Measurements from ENCODE around the gene CCDC87. TPM values are rescaled to one million over a fixed set of nuclear protein-coding genes. Genes with fewer than 3 reads are reported as not detected.
"Not testable (repeated sequence)": the region's sequence is repeated elsewhere in the genome, so short reads cannot be mapped to it uniquely, and the experiment has no call there.

The CCDC87 gene
- total and polyA plus RNA-seq, 2 experiments from 2014 or later, result 0.53 TPM; not detected in 1

- Histone ChIP-seq H3K4me2 (no peak overlapping the region), H3K4me1 (ENCODE audit: insufficient read depth) (peaks cover 7% of the 10 kb centered on the region), H3K79me2 (no peaks in the 10 kb centered on the region), H4K20me1 (ENCODE audit: insufficient read depth, poor library complexity, severe bottlenecking) (no peaks in the 10 kb centered on the region), H3K9me2 (replicated peaks; ENCODE audit: insufficient read depth) (no peaks in the 10 kb centered on the region), H3K9me3 (ENCODE audit: low read depth) (no peaks in the 10 kb centered on the region), H3K27ac (peak overlapping the region; percentile 61), H2AFZ (no peak overlapping the region), H3K4me3 (no peak overlapping the region), H3K36me3 (replicated peaks; ENCODE audit: insufficient read depth, low read depth) (no peaks in the 10 kb centered on the region), H3K27me3 (no peaks in the 10 kb centered on the region)
- peak; percentile 58 for DNase-seq (ENCODE audit: low spot score)
- TF ChIP-seq CTCF (IDR thresholded peaks at IDR 0.05; ENCODE audit: poor library complexity), result no peak
- TF ChIP-seq EZH2phosphoT487 (IDR thresholded peaks at IDR 0.05; ENCODE audit: low read depth, severe bottlenecking, unreplicated experiment), result no peak
- TF ChIP-seq EZH2 (IDR thresholded peaks at IDR 0.05; ENCODE audit: borderline replicate concordance), result no peak
- 74% methylated on average over 8 of the region's 8 CpGs for WGBS (ENCODE audit: low lambda C conversion rate, missing lambda C conversion rate)
These were observed 14.4 kb upstream of the CCDC87 start for GRCh38 chr11:66607126-66607834.

- H3K4me1 ChIP-seq (ENCODE audit: insufficient read depth); H3K27me3 ChIP-seq; H3K79me2 ChIP-seq; H3K9me2 ChIP-seq (replicated peaks; ENCODE audit: insufficient read depth); H3K36me3 ChIP-seq (replicated peaks; ENCODE audit: insufficient read depth, low read depth); H2AFZ ChIP-seq; H4K20me1 ChIP-seq (ENCODE audit: insufficient read depth, poor library complexity, severe bottlenecking); H3K4me3 ChIP-seq; H3K4me2 ChIP-seq; DNase-seq (ENCODE audit: low spot score); H3K9me3 ChIP-seq (ENCODE audit: low read depth): not testable (repeated sequence)
- H3K27ac ChIP-seq, result peak overlapping the region; percentile 61
- WGBS (ENCODE audit: low lambda C conversion rate, missing lambda C conversion rate), result 92% methylated on average over 3 of the region's 3 CpGs
These were observed 13.7 kb upstream of the CCDC87 start for GRCh38 chr11:66606608-66607007.

- Histone ChIP-seq H3K4me1 (ENCODE audit: insufficient read depth) (peaks cover 10% of the 10 kb centered on the region), H3K4me2 (no peak overlapping the region), H3K9me2 (replicated peaks; ENCODE audit: insufficient read depth) (no peaks in the 10 kb centered on the region), H3K36me3 (replicated peaks; ENCODE audit: insufficient read depth, low read depth) (no peaks in the 10 kb centered on the region), H4K20me1 (ENCODE audit: insufficient read depth, poor library complexity, severe bottlenecking) (no peaks in the 10 kb centered on the region), H3K27me3 (no peaks in the 10 kb centered on the region), H3K27ac (no peak overlapping the region), H3K4me3 (no peak overlapping the region), H3K9me3 (ENCODE audit: low read depth) (no peaks in the 10 kb centered on the region), H2AFZ (no peak overlapping the region), H3K79me2 (no peaks in the 10 kb centered on the region)
- DNase-seq (ENCODE audit: low spot score), result no peak
- TF ChIP-seq EZH2phosphoT487 (IDR thresholded peaks at IDR 0.05; ENCODE audit: low read depth, severe bottlenecking, unreplicated experiment), result no peak
- no peak for TF ChIP-seq CTCF (IDR thresholded peaks at IDR 0.05; ENCODE audit: poor library complexity)
- TF ChIP-seq EZH2 (IDR thresholded peaks at IDR 0.05; ENCODE audit: borderline replicate concordance), result no peak
- 92% methylated on average over 5 of the region's 5 CpGs for WGBS (ENCODE audit: low lambda C conversion rate, missing lambda C conversion rate)
These were observed 11.3 kb upstream of the CCDC87 start for GRCh38 chr11:66604155-66604554.

- Histone ChIP-seq H4K20me1 (ENCODE audit: insufficient read depth, poor library complexity, severe bottlenecking) (no peaks in the 10 kb centered on the region), H3K79me2 (no peaks in the 10 kb centered on the region), H3K9me2 (replicated peaks; ENCODE audit: insufficient read depth) (no peaks in the 10 kb centered on the region), H3K27ac (no peak overlapping the region), H3K9me3 (ENCODE audit: low read depth) (no peaks in the 10 kb centered on the region), H3K27me3 (no peaks in the 10 kb centered on the region), H2AFZ (no peak overlapping the region), H3K4me3 (no peak overlapping the region), H3K4me1 (ENCODE audit: insufficient read depth) (peaks cover 10% of the 10 kb centered on the region), H3K36me3 (replicated peaks; ENCODE audit: insufficient read depth, low read depth) (no peaks in the 10 kb centered on the region), H3K4me2 (no peak overlapping the region)
- no peak for TF ChIP-seq EZH2 (IDR thresholded peaks at IDR 0.05; ENCODE audit: borderline replicate concordance)
- no peak for TF ChIP-seq EZH2phosphoT487 (IDR thresholded peaks at IDR 0.05; ENCODE audit: low read depth, severe bottlenecking, unreplicated experiment)
- no peak for TF ChIP-seq CTCF (IDR thresholded peaks at IDR 0.05; ENCODE audit: poor library complexity)
- 93% methylated on average over 6 of the region's 6 CpGs for WGBS (ENCODE audit: low lambda C conversion rate, missing lambda C conversion rate)
- no peak for DNase-seq (ENCODE audit: low spot score)
These were observed 10.2 kb upstream of the CCDC87 start for GRCh38 chr11:66603072-66603471.

All from hepatocyte (in vitro differentiated cells).